NCI-H187 treated with DMSO at 0.1 percent for 48 hours (cell line): ENCODE measurements around the gene TSPAN13.
"Not testable (repeated sequence)": the region's sequence is repeated elsewhere in the genome, so short reads cannot be mapped to it uniquely, and the experiment has no call there.

ENCODE experiments used
- DNase-seq: peaks from one replicate; lab custom pipeline; 2025; lab: John Stamatoyannopoulos, UW

Gene TSPAN13

GRCh38 chr7:16740996-16741395 is 12.6 kb upstream of the TSPAN13 start:
- DNase-seq, result no peak

DNA sequence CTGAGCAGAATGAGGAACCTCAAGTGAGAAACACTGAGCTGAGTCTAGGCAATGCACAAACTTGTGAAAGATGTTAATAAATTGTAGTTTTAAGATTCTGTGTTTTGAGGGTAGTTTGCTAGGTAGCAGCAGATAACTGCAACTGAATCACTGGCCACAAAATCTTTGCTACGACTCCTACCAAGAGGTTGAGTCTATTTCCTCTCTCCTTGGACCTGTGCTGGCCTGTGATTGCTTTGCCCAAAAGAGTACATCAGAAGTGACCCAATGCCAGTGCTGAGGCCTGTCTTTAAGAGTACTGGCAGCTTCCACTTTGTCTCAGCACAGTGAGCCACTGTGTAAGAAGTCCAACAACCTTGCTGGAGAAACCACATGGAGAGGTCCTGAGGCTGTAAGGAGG is 11.9 kb upstream of the TSPAN13 start:
- no peak for DNase-seq

- no peak for DNase-seq
These were observed 11.0 kb upstream of the TSPAN13 start for GRCh38 chr7:16742547-16742946.

DNA sequence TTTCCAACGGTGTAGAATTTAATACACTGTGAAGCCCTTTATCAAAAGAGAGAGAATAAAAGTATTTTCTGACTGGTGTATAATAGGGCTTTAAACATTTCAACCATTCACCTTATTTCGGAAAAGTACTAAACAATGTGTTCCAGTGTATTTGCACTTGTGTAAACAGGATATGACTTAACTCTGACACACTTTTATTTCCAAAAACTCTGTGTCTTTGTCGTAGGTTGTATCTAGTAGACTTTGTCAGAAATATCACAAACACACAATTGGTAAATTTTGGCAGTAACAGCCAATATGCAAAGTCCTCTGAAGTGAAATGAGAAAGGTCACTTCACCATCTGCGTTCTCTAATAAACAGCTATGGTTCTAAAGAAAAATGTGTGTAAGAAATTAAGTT is 10.3 kb upstream of the TSPAN13 start:
- no peak for DNase-seq

DNA sequence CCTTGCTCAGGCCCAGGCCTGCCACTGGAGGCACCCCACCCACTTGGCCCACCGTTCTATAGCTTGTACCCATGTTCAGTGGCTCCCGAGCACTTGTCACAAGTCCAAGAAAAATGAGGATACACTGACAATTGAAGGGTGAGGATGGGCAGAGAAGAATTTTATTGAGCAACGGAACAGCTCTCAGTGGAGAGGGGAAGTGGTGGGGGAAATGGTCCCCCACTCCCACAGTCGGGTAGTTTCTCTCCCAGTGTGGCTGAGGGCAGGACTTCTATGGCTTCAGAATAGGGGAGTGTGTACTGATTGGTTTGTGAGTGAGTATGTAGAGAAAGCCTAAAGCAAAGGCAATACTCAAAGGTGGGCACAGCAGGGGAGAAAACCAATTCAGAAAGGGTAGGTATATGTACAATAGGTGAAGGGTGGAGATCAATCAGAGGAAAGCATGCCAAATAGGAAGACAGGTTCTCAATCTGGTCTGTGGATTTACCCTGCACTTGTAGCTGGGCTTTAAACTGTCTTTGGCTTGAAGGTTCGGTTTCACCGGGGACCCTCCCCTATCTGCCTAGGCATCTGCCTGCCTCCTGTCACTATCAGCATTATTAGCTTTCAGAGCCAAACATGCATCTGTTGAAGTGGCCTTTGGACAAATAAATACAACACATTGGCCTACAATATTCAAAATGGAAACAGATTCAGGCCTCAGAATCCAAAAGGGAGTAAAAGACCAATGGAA is 8.9 kb upstream of the TSPAN13 start:
- DNase-seq, result no peak

GRCh38 chr7:16745645-16746044 is 7.9 kb upstream of the TSPAN13 start:
- DNase-seq, result no peak

GRCh38 chr7:16747102-16747501 is 6.5 kb upstream of the TSPAN13 start:
- DNase-seq, result no peak

- no peak for DNase-seq
These were observed 639 bp downstream of the TSPAN13 start for GRCh38 chr7:16753932-16754855.

- no peak for DNase-seq
These were observed 1.3 kb downstream of the TSPAN13 start for GRCh38 chr7:16754856-16755317.

DNA sequence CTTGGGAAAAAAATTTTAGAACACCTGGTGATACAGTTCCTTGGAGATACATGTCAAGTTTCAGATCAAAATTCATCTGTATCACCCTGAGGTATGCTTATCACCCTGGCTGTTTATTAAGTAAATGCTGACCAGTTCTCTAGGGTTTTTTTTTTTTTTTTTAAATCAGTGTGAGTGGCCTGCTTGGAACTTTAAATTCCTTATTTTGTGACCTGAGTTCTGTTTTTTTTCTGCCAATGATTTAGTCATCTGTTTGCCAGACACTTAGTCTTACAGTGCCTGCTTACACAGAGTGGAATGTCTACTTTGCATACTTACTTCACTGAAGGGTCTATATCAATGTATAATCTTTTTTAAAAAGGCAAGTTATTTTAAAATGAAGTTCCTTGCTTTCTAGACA is 1.8 kb downstream of the TSPAN13 start:
- no peak for DNase-seq

- DNase-seq, result no peak
These were observed 4.5 kb downstream of the TSPAN13 start for GRCh38 chr7:16758036-16758435.

GRCh38 chr7:16758631-16759611 is 5.4 kb downstream of the TSPAN13 start:
- DNase-seq, result no peak

DNA sequence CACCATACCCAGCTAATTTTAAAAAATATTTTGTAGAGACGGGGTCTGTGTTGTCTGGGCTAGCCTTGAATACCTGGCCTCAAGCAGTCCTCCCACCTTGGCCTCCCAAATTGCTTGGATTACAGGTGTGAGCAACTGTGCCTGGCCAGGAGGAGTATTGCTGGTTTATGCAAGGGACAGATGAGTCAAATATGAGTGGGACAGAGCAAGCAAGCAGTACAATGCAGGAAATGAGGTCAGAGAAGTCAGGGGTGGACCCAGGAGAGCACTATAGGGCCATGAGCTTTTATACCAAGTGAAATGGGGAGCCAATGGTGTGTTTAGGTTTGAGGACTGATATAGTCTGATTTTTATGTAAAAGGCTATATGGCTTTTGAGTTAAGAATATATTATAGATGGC is 6.3 kb downstream of the TSPAN13 start:
- DNase-seq, result no peak

DNA sequence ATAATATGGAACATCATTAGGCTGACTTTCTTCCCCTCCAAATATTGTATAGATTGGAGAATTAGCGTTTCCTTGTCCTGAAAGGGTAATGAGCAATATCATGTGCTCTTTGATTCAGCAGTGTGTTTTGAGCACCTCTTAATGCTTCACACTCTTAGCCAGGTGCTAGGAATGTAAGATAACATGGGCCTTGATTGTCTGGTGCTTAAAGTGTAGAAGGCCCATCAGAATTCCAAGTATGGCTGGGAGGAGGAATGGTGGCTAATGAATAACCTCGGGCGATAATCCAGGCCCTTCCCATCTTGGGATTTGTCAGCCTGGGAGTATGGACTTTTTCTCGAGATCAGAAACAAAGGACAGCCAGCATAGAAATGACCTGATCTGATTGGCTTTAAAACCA is 8.6 kb downstream of the TSPAN13 start:
- no peak for DNase-seq

GRCh38 chr7:16764942-16765341 is 11.4 kb downstream of the TSPAN13 start:
- no peak for DNase-seq

DNA sequence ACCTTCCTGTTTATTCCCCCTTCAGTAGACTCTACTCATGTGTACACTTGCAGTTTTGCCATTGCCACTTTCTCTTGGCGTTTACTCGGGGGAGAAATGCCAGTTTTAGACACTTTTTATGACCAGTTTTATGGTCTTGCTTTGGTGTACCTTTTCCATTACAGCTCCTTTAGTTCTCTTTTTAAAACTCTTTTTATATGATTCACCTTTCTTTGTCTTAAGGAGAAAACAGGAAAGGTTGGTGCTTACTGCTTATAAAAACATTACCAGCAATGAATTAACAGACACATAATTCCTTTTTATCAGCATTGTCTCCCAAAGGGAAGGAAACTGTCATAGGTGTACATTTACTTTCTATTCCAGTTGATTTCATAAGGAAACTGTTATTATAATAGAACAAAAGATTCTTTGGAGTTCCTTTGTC is 11.9 kb downstream of the TSPAN13 start:
- DNase-seq, result no peak

GRCh38 chr7:16769994-16770393 is 16.4 kb downstream of the TSPAN13 start:
- not testable (repeated sequence) for DNase-seq

DNA sequence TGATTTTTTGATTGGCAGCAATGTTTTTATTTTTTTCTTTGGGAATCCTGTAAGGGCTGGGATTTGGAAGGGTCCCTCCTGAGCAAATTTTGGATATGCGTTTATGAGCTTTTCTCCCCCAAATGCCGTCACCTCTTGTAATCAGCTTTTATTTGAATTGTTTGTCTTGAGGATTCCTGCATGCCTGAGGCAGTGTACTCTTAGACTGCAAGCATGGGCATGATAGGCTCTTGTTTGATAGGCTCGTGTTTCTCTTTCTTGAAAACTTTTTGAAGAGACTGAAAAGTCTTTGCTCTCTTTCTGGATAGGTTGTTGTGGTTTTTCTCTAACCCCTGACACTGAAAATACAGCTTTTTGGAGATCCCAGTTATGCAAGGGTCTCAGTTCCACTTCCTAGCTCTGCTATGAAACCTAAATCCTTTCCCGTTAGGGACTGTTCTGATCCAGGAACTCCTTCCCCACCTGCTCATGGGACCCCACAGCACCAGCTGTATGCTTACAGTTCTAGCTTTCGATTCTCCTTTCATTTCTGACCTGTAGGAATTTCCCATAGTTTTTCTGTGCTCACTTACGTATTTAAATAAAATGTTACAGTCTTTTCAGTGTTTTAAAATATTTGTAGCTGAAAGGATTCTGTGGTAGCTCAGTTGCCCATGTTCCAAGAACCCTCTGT is 17.2 kb downstream of the TSPAN13 start:
- no peak for DNase-seq

- no peak for DNase-seq
These were observed 19.8 kb downstream of the TSPAN13 start for GRCh38 chr7:16773326-16773725.

DNA sequence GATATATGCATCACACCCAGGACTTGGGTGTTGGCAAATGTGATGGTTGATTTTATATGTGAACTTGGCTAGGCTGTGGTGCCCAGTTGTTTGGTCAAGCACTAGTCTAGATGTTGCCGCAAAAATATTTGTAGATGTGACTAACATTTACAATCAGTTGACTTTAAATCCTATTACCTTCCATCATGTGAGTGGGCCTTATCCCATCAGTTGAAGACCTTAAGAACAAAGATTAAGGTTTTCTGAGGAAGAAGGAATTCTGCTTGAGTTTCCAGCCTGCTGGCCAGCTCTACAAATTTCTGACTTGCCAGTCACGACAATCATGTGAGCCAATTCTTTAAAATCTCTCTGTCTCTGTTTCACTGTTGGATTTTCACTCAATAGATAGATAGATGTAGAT is 20.3 kb downstream of the TSPAN13 start:
- no peak for DNase-seq

DNA sequence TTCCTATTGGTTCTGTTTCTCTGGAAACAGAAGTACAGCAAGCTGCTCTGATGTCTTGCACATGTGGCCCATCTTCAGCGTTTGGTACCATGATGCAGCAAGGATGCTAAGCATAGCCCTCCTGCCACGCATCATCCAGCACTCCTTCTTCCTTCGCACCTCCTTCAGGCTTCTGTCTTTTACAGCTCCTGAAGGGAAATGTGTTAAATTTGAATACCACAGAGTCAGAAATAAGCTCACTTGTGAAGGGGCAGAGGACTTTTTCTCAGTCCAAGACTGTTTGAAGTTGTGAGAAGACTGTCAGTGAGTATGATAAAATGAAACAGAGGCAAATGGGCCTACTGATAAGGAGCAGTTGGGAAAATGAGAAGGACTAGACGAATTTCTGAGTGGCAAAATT is 20.7 kb downstream of the TSPAN13 start:
- DNase-seq, result no peak
